BJ (cell line): Measurements from ENCODE around the gene ADPRHL1. TPM values are rescaled to one million over a fixed set of nuclear protein-coding genes. Genes with fewer than 3 reads are reported as not detected.

Experiments
- CTCF ChIA-PET: fragments of 350-600 bp; formaldehyde crosslinking; extraction: SDS; loops from one replicate; lab custom pipeline; 2021; ENCODE audit warnings: antibody characterized with exemption, inconsistent platforms; lab: Yijun Ruan, JAX
- POLR2A ChIA-PET: fragments of 300-600 bp; sonication (Branson Sonifier 250); formaldehyde crosslinking; extraction: SDS; loops from one replicate; lab custom pipeline; 2021; ENCODE audit warnings: antibody characterized with exemption; lab: Charles Lee
- DNase-seq: peaks from one replicate; pipeline ENCODE4 v3.0.0-alpha.2; 2011; ENCODE audit warnings: low read depth
- H3K27me3 ChIP-seq: 2 replicates; pipeline ENCODE4 v1.6.0; 2011; ENCODE audit warnings: low read length; ENCODE audit not compliant: control insufficient read depth, insufficient read depth
- H3K36me3 ChIP-seq: 2 replicates; pipeline ENCODE4 v1.5.1; 2011; ENCODE audit warnings: low read length; ENCODE audit not compliant: control insufficient read depth, insufficient read depth
- H3K4me3 ChIP-seq: 2 replicates; pipeline ENCODE4 v1.5.1; 2011; ENCODE audit warnings: low read depth, mild to moderate bottlenecking, control low read depth, low read length
- polyA plus RNA-seq: library from polyadenylated mRNA; depleted of rRNA; stranded (reverse); fragments of >200 nt; gene quantifications from 2 replicates; pipeline ENCODE4 v1.2.3, GENCODE V29; 2011
- TF ChIP-seq, protein P1 (sequence below): IDR thresholded peaks from 2 replicates; pipeline ENCODE4 v1.5.1; 2011; ENCODE audit warnings: low read depth, mild to moderate bottlenecking, control low read depth, inconsistent platforms, low read length, moderate library complexity; ENCODE audit not compliant: insufficient read depth

ADPRHL1 gene
- polyA plus RNA-seq, 1 experiment: 1.1 TPM

GRCh38 chr13:113468472-113469201 lies 15.3 kb upstream of the ADPRHL1 start:
- Histone ChIP-seq H3K27me3 (no peaks in the 10 kb centered on the region), H3K36me3 (peaks cover 10% of the 10 kb centered on the region), H3K4me3 (no peak overlapping the region)
- ChIA-PET CTCF (interaction anchor here (0.8 kb wide), 1 partner anchor 13 kb away, joined by 3 read pairs; no protein-coding TSS in a partner anchor), POLR2A (no interaction called here)
- no peak for DNase-seq
- TF ChIP-seq, protein P1, sequence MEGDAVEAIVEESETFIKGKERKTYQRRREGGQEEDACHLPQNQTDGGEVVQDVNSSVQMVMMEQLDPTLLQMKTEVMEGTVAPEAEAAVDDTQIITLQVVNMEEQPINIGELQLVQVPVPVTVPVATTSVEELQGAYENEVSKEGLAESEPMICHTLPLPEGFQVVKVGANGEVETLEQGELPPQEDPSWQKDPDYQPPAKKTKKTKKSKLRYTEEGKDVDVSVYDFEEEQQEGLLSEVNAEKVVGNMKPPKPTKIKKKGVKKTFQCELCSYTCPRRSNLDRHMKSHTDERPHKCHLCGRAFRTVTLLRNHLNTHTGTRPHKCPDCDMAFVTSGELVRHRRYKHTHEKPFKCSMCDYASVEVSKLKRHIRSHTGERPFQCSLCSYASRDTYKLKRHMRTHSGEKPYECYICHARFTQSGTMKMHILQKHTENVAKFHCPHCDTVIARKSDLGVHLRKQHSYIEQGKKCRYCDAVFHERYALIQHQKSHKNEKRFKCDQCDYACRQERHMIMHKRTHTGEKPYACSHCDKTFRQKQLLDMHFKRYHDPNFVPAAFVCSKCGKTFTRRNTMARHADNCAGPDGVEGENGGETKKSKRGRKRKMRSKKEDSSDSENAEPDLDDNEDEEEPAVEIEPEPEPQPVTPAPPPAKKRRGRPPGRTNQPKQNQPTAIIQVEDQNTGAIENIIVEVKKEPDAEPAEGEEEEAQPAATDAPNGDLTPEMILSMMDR: no peak

DNA sequence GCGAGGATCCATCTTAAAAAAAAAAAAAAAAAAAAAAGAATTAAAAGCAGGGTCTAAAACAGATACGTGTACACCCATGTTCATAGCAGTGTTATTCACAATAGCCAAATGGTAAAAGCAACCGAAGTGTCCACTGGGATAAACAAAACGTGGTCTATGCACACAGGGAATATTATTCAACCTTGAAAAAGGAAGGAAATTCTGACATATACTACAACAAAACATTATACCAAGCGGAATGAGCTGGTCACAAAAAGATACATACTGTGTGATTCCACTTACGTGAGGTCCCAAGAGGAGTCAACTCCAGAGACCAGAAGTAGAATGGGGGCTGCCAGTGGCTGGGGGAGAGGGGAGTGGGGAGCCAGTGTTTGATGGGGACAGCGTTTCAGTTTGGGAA lies 14.7 kb upstream of the ADPRHL1 start:
- POLR2A ChIA-PET: no interaction called here
- peaks cover 10% of the 10 kb centered on the region for H3K36me3 ChIP-seq
- CTCF ChIA-PET: interaction anchor here (1.2 kb wide), 1 partner anchor 10 kb away, joined by 7 read pairs; no protein-coding TSS in a partner anchor
- no peak for DNase-seq
- TF ChIP-seq, protein P1: no peak
- H3K27me3 ChIP-seq: no peaks in the 10 kb centered on the region
- H3K4me3 ChIP-seq: no peak overlapping the region

GRCh38 chr13:113466383-113466782 lies 13.1 kb upstream of the ADPRHL1 start:
- ChIA-PET CTCF (interaction anchor here (1.1 kb wide), 1 partner anchor 9 kb away, joined by 4 read pairs; no protein-coding TSS in a partner anchor), POLR2A (no interaction called here)
- TF ChIP-seq, protein P1: no peak

GRCh38 chr13:113465300-113465699 lies 12.0 kb upstream of the ADPRHL1 start:
- Histone ChIP-seq H3K27me3 (no peaks in the 10 kb centered on the region), H3K36me3 (peaks cover 8% of the 10 kb centered on the region), H3K4me3 (no peak overlapping the region)
- ChIA-PET CTCF (interaction anchor here (0.6 to 1.4 kb wide), 5 partner anchors 8 to 82 kb away, joined by 3 to 7 read pairs (median 4); partner anchors contain the start of gene ADPRHL1), POLR2A (no interaction called here)
- no peak for DNase-seq
- TF ChIP-seq, protein P1: no peak

More at GRCh38 chr13:113466383-113466782, 13.1 kb upstream of the ADPRHL1 start:
- H3K27me3 ChIP-seq: no peaks in the 10 kb centered on the region
- no peak overlapping the region for H3K4me3 ChIP-seq
- peaks cover 4% of the 10 kb centered on the region for H3K36me3 ChIP-seq
- no peak for DNase-seq

- TF ChIP-seq, protein P1: no peak
- CTCF ChIA-PET: interaction anchor here (0.9 to 1.4 kb wide), 2 partner anchors 71 to 98 kb away, joined by 3 to 7 read pairs; no protein-coding TSS in a partner anchor
- POLR2A ChIA-PET: no interaction called here
Measured at GRCh38 chr13:113464476-113464875, 11.2 kb upstream of the ADPRHL1 start.

More at GRCh38 chr13:113464476-113464875, 11.2 kb upstream of the ADPRHL1 start:
- DNase-seq: no peak
- peaks cover 14% of the 10 kb centered on the region for H3K36me3 ChIP-seq
- no peak overlapping the region for H3K4me3 ChIP-seq
- no peaks in the 10 kb centered on the region for H3K27me3 ChIP-seq
